Endodermal cell (in vitro differentiated cells): Measurements from ENCODE around the gene C1QTNF12. TPM values are rescaled to one million over a fixed set of nuclear protein-coding genes. Genes with fewer than 3 reads are reported as not detected.

Source experiments
- DNase-seq: peaks from one replicate; pipeline ENCODE4 v3.0.0-alpha.2; 2017
- H3K27ac ChIP-seq: 2 replicates; pipeline ENCODE4 v1.5.1; 2013; ENCODE audit warnings: mild to moderate bottlenecking, low read depth, low read length, moderate library complexity
- H3K27me3 ChIP-seq: 2 replicates; pipeline ENCODE4 v1.6.1; 2013; ENCODE audit warnings: mild to moderate bottlenecking, low read length, moderate library complexity; ENCODE audit not compliant: insufficient read depth, control insufficient read depth, poor library complexity, severe bottlenecking
- H3K36me3 ChIP-seq: 2 replicates; pipeline ENCODE4 v1.7.0; 2013; ENCODE audit warnings: mild to moderate bottlenecking, low read length, moderate library complexity; ENCODE audit not compliant: control insufficient read depth, insufficient read depth
- H3K4me1 ChIP-seq: one replicate; pipeline ENCODE4 v1.7.0; 2013; ENCODE audit warnings: low read length; ENCODE audit not compliant: control insufficient read depth, insufficient read depth
- H3K4me3 ChIP-seq: 2 replicates; pipeline ENCODE4 v1.5.1; 2013; ENCODE audit warnings: mild to moderate bottlenecking, low read length, moderate library complexity
- H3K9ac ChIP-seq: 2 replicates; pipeline ENCODE4 v1.6.1; 2013; ENCODE audit warnings: mild to moderate bottlenecking, low read length, moderate library complexity; ENCODE audit not compliant: poor library complexity, severe bottlenecking; ENCODE audit errors: extremely low read depth
- H3K9me3 ChIP-seq: 2 replicates; pipeline ENCODE4 v1.6.1; 2013; ENCODE audit warnings: mild to moderate bottlenecking, low read length, moderate library complexity; ENCODE audit not compliant: control insufficient read depth
- H3K27ac Mint-ChIP-seq: 2 replicates; pipeline ENCODE4 v1.8.0; 2020; ENCODE audit warnings: mixed read lengths
- H3K27me3 Mint-ChIP-seq: 2 replicates; pipeline ENCODE4 v1.8.0; 2021; ENCODE audit warnings: mild to moderate bottlenecking, mixed read lengths; ENCODE audit not compliant: insufficient read depth
- H3K36me3 Mint-ChIP-seq: 2 replicates; pipeline ENCODE4 v1.8.0; 2020; ENCODE audit warnings: low read depth, mixed read lengths
- H3K4me1 Mint-ChIP-seq: 2 replicates; pipeline ENCODE4 v1.8.0; 2020; ENCODE audit warnings: mixed read lengths
- H3K4me3 Mint-ChIP-seq: 2 replicates; pipeline ENCODE4 v1.8.0; 2020; ENCODE audit warnings: mild to moderate bottlenecking, moderate library complexity, mixed read lengths
- H3K9me3 Mint-ChIP-seq: 2 replicates; pipeline ENCODE4 v1.8.0; 2020; ENCODE audit warnings: mild to moderate bottlenecking, mixed read lengths
- WGBS, 2 experiments: methylation state at CpG; one replicate each; pipeline versions ENCODE4 v1.1.5 to v1.1.7; 2013; ENCODE audit warnings: missing lambda C conversion rate in 2 of 2, mixed read lengths in 1 of 2; ENCODE audit not compliant: insufficient coverage in 1 of 2, insufficient read length in 1 of 2; 5-methylcytosine and 5-hydroxymethylcytosine counted together
- total RNA-seq, 2 donors: library from RNA; stranded (reverse); fragmentation: NEBNext Ultra II Directional in 1 of 2; extraction: Animal tissue kit (Norgen Biotek cat#: 25700) in 1 of 2; gene quantifications; 2 replicates in 1 of 2; 3 replicates in 1 of 2; pipeline ENCODE4 v1.2.1, GENCODE V29; 2021
- TF ChIP-seq, protein P1 (sequence below): fragments of 200-600 bp; sonication (generic); conservative IDR thresholded peaks from 2 replicates; pipeline ENCODE4 v1.5.0; 2021; ENCODE audit warnings: antibody characterized with exemption, mild to moderate bottlenecking

Gene C1QTNF12
- total RNA-seq, 2 donors from 2014 or later: 8.1 to 13.5 TPM

DNA sequence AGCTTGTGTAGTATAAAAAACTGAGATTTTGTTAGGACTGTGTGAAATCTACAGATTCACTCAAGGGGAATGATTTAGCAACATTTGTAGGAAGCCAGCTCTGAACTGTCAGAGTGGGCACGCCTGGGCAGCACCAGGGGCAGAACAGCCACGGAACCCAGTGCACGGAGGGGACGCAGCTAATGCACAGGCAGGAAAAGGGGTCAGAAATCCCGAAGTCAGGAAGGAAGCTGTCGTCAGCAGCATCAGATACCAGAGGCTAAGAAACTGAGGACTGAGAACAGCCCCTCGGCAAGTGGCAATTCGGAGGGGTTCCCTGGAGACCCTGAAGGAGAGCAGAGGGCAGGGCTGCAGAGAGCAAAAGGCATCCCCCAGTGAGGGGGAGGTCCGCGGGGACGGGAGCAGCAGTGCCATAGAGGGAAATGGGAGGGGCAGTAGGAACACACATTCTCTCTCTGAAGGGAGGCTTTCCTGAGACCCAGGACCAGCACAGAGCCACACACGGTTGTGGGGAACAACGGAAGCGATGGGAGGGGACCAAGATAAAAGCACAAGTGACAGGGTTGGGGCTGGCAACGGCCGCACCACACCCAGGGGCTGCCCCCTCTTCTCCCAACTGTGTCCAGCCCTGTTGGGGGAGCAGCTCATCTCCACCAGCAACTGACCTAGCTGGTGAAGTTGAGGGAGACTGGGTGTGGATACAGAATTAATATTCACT, 14.5 kb upstream of the C1QTNF12 start:
- Mint-ChIP-seq H3K4me1 (peaks cover 8% of the 10 kb centered on the region), H3K27ac (peak overlapping the region; percentile 19), H3K36me3 (peaks cover 65% of the 10 kb centered on the region), H3K4me3 (no peak overlapping the region), H3K9me3 (no peaks in the 10 kb centered on the region), H3K27me3 (no peaks in the 10 kb centered on the region)
- DNase-seq: no peak
- no peaks in the 10 kb centered on the region for H3K9me3 ChIP-seq
- H3K27me3 ChIP-seq: no peaks in the 10 kb centered on the region
- TF ChIP-seq, protein P1, sequence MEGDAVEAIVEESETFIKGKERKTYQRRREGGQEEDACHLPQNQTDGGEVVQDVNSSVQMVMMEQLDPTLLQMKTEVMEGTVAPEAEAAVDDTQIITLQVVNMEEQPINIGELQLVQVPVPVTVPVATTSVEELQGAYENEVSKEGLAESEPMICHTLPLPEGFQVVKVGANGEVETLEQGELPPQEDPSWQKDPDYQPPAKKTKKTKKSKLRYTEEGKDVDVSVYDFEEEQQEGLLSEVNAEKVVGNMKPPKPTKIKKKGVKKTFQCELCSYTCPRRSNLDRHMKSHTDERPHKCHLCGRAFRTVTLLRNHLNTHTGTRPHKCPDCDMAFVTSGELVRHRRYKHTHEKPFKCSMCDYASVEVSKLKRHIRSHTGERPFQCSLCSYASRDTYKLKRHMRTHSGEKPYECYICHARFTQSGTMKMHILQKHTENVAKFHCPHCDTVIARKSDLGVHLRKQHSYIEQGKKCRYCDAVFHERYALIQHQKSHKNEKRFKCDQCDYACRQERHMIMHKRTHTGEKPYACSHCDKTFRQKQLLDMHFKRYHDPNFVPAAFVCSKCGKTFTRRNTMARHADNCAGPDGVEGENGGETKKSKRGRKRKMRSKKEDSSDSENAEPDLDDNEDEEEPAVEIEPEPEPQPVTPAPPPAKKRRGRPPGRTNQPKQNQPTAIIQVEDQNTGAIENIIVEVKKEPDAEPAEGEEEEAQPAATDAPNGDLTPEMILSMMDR: no peak
- peaks cover 77% of the 10 kb centered on the region for H3K36me3 ChIP-seq
- H3K9ac ChIP-seq: no peak overlapping the region
- whole genome bisulfite sequencing, 2 experiments: 93 to 95% methylated on average over 11 to 16 of the region's 16 CpGs
- H3K4me1 ChIP-seq: no peaks in the 10 kb centered on the region
- H3K4me3 ChIP-seq: no peak overlapping the region
- H3K27ac ChIP-seq: no peak overlapping the region

DNA sequence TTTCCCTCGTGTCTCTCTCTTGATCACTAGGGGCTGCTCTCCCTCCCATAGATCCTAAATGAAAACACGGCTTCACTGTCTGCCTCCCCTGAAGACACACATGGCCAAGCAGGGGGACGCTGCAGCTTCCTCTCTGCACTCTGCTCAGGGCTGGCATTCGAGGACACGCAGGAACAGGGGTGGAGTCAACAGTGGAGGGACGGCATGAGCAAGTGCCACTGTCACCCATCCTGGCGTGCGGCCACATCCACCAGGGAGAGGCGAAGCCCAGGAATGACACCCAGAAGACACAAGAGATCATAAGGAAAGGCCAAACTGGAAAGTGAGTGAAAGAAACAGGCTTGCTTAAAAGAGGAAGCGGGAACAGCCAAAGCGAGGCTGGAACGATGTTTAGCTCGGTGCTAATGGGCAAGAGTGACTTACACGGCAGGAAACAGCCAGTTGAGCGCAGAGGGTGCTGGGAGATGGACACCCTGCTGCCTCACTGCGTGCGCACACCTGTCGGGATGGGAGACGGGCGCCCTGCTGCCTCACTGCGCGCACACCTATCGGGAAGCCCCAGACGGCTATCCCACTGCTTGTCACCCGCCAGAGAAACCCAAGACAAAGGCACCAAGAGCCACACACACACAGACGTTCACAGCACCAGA, 13.6 kb upstream of the C1QTNF12 start:
- Mint-ChIP-seq H3K9me3 (no peaks in the 10 kb centered on the region), H3K4me3 (no peak overlapping the region), H3K27me3 (no peaks in the 10 kb centered on the region), H3K4me1 (peaks cover 8% of the 10 kb centered on the region), H3K36me3 (peaks cover 66% of the 10 kb centered on the region), H3K27ac (peak overlapping the region; percentile 26)
- Histone ChIP-seq H3K27me3 (no peaks in the 10 kb centered on the region), H3K9ac (no peak overlapping the region), H3K4me1 (no peaks in the 10 kb centered on the region), H3K36me3 (peaks cover 79% of the 10 kb centered on the region), H3K27ac (no peak overlapping the region), H3K9me3 (no peaks in the 10 kb centered on the region), H3K4me3 (no peak overlapping the region)
- 94 to 97% methylated on average over 15 to 26 of the region's 26 CpGs for WGBS, 2 experiments
- no peak for DNase-seq
- TF ChIP-seq, protein P1: no peak

DNA sequence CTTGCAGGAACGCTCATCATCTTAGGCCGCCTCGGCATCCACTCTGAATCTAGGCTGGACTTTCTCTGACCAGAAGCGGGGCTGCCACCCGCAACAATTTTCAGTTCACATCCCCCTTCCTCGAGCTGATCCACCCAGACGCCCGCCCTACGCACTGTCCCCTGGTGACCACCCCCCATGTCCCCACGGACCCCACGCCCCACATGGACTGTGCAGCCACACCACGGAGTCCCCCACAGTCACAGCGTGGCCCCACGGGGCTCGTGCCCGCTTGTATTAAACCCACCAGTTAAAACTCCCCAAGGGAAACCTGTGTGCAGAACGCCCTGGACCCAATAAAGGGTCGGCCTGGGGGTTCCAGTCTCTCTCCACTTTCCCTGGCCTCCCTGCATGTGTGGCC, 13.0 kb upstream of the C1QTNF12 start:
- WGBS, 2 experiments: 95 to 96% methylated on average over 13 to 18 of the region's 18 CpGs
- Histone ChIP-seq H3K36me3 (peaks cover 75% of the 10 kb centered on the region), H3K4me3 (no peak overlapping the region), H3K4me1 (no peaks in the 10 kb centered on the region), H3K9me3 (no peaks in the 10 kb centered on the region), H3K27me3 (no peaks in the 10 kb centered on the region), H3K27ac (no peak overlapping the region), H3K9ac (no peak overlapping the region)
- H3K27me3 Mint-ChIP-seq: no peaks in the 10 kb centered on the region
- H3K27ac Mint-ChIP-seq: peak overlapping the region; percentile 26
- H3K4me3 Mint-ChIP-seq: no peak overlapping the region
- peaks cover 8% of the 10 kb centered on the region for H3K4me1 Mint-ChIP-seq
- DNase-seq: no peak
- no peaks in the 10 kb centered on the region for H3K9me3 Mint-ChIP-seq
- TF ChIP-seq, protein P1: no peak
- peaks cover 64% of the 10 kb centered on the region for H3K36me3 Mint-ChIP-seq
